Measurements from ENCODE around the gene SCN5A.

- no peak for TF ChIP-seq POLR2AphosphoS5 (IDR thresholded peaks at IDR 0.05; ENCODE audit: borderline replicate concordance, low read depth, low read length)
- TF ChIP-seq EZH2 (IDR thresholded peaks at IDR 0.05): no peak
Observed at GRCh38 chr3:38652934-38653333, 3.4 kb upstream of the SCN5A start.
